Calu3 (cell line): ENCODE results near the gene ATP5IF1. TPM values are rescaled to one million over a fixed set of nuclear protein-coding genes. Genes with fewer than 3 reads are reported as not detected.

ENCODE experiments used
- BruUV-seq: library from RNA; stranded (reverse); fragments of 400-500 nt; replicated peaks from 2 replicates; lab custom pipeline; 2021; lab: Mats Ljungman, UMichigan
- CTCF ChIA-PET: fragments of 300-600 bp; sonication (Branson Sonifier 250); formaldehyde crosslinking; loops from one replicate; lab custom pipeline; 2022; ENCODE audit warnings: antibody characterized with exemption; lab: Charles Lee
- DNase-seq: peaks from one replicate; pipeline ENCODE4 v3.0.0; 2022
- H3K27ac Mint-ChIP-seq: one replicate; pipeline ENCODE4 v1.8.0; 2022; ENCODE audit warnings: mixed read lengths; ENCODE audit not compliant: unreplicated experiment
- H3K27me3 Mint-ChIP-seq: one replicate; pipeline ENCODE4 v1.8.0; 2022; ENCODE audit warnings: mixed read lengths; ENCODE audit not compliant: unreplicated experiment
- H3K36me3 Mint-ChIP-seq: one replicate; pipeline ENCODE4 v1.8.0; 2022; ENCODE audit warnings: mild to moderate bottlenecking, moderate library complexity, mixed read lengths; ENCODE audit not compliant: insufficient read depth, unreplicated experiment
- H3K4me1 Mint-ChIP-seq: one replicate; pipeline ENCODE4 v1.8.0; 2022; ENCODE audit warnings: mild to moderate bottlenecking, low read depth, mixed read lengths; ENCODE audit not compliant: unreplicated experiment
- H3K4me3 Mint-ChIP-seq: one replicate; pipeline ENCODE4 v1.8.0; 2022; ENCODE audit warnings: mild to moderate bottlenecking, low read depth, moderate library complexity, mixed read lengths; ENCODE audit not compliant: unreplicated experiment
- H3K9me3 Mint-ChIP-seq: one replicate; pipeline ENCODE4 v1.8.0; 2022; ENCODE audit warnings: low read depth, mixed read lengths; ENCODE audit not compliant: unreplicated experiment
- intact Hi-C: fragments of 100-400 bp; cut with micrococcal nuclease; formaldehyde crosslinking; loops from one replicate; pipeline ENCODE4 v1.10.0; 2022; ENCODE audit not compliant: unreplicated experiment
- total RNA-seq: library from RNA; stranded (reverse); gene quantifications from 2 replicates; pipeline ENCODE4 v1.2.3, GENCODE V29; 2022
- TF ChIP-seq, protein P1 (sequence below): fragments of 200-600 bp; IDR thresholded peaks from one replicate; pipeline ENCODE4 v1.8.0; 2022; ENCODE audit warnings: antibody characterized with exemption; ENCODE audit not compliant: unreplicated experiment

Gene ATP5IF1
- total RNA-seq, 1 experiment from 2014 or later: 112 TPM

- intact Hi-C loops: no loop called here
- Mint-ChIP-seq H3K9me3 (no peaks in the 10 kb centered on the region), H3K36me3 (peaks cover 46% of the 10 kb centered on the region), H3K4me1 (peaks cover 10% of the 10 kb centered on the region), H3K27me3 (no peaks in the 10 kb centered on the region), H3K27ac (no peak overlapping the region), H3K4me3 (no peak overlapping the region)
- CTCF ChIA-PET: no interaction called here
- BruUV-seq: no TSS peak
- TF ChIP-seq, protein P1, sequence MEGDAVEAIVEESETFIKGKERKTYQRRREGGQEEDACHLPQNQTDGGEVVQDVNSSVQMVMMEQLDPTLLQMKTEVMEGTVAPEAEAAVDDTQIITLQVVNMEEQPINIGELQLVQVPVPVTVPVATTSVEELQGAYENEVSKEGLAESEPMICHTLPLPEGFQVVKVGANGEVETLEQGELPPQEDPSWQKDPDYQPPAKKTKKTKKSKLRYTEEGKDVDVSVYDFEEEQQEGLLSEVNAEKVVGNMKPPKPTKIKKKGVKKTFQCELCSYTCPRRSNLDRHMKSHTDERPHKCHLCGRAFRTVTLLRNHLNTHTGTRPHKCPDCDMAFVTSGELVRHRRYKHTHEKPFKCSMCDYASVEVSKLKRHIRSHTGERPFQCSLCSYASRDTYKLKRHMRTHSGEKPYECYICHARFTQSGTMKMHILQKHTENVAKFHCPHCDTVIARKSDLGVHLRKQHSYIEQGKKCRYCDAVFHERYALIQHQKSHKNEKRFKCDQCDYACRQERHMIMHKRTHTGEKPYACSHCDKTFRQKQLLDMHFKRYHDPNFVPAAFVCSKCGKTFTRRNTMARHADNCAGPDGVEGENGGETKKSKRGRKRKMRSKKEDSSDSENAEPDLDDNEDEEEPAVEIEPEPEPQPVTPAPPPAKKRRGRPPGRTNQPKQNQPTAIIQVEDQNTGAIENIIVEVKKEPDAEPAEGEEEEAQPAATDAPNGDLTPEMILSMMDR: no peak
- DNase-seq: no peak
Observed at GRCh38 chr1:28269529-28269928, 33.6 kb downstream of the ATP5IF1 start.

DNA sequence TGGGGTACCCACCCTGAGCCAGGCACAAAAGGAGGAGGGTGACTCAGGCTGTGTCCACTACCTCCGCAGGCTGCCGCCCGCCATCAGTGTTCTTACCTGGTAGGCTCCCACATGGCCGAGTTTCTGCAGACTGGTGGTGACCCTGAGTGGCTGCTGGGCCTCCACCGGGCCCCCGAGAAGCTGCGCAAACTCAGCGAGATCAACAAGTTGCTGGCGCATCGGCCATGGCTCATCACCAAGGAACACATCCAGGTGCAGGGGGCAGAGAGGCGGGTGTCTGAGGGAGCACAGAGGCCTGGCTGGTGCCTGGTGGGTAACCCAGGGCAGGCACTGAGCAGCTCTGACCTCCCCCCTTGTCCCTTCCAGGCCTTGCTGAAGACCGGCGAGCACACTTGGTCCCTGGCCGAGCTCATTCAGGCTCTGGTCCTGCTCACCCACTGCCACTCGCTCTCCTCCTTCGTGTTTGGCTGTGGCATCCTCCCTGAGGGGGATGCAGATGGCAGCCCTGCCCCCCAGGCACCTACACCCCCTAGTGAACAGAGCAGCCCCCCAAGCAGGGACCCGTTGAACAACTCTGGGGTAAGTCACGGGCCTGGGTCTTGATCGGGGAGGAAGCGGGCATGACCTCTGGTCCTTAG, 36.4 kb downstream of the ATP5IF1 start:
- no TSS peak for BruUV-seq
- CTCF ChIA-PET: no interaction called here
- Mint-ChIP-seq H3K9me3 (no peaks in the 10 kb centered on the region), H3K27ac (no peak overlapping the region), H3K4me3 (no peak overlapping the region), H3K36me3 (peaks cover 53% of the 10 kb centered on the region), H3K27me3 (no peaks in the 10 kb centered on the region), H3K4me1 (no peaks in the 10 kb centered on the region)
- intact Hi-C loops: no loop called here
- TF ChIP-seq, protein P1: no peak
- DNase-seq: no peak

DNA sequence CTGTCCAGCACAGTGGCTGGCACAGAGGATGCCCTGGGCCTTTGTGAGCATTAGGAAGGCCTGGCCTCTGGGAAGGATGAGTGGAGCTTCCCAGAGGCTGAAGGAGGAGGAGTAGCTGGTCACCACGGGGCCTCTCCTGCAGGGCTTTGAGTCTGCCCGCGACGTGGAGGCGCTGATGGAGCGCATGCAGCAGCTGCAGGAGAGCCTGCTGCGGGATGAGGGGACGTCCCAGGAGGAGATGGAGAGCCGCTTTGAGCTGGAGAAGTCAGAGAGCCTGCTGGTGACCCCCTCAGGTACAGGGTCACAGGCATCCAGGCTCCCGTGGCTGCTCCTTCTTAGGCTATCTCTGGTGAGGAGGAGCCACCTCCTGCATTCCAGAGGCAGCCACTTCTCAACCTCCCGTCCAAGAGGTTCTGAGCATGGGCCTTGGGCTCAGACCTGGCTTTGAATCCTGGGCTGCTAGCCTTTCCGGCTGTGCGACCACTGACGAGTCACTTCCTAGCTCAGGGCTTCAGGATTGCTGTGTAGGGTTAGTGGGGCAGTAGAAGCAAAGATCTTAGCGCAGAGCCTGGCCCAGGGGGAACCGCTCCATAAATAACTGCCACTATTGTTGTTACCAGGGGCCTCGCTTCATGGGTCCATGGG, 37.4 kb downstream of the ATP5IF1 start:
- no peak for DNase-seq
- H3K36me3 Mint-ChIP-seq: peaks cover 62% of the 10 kb centered on the region
- no peak overlapping the region for H3K4me3 Mint-ChIP-seq
- TF ChIP-seq, protein P1: no peak
- H3K9me3 Mint-ChIP-seq: no peaks in the 10 kb centered on the region
- no peak overlapping the region for H3K27ac Mint-ChIP-seq
- CTCF ChIA-PET: interaction anchor here (0.8 kb wide), 1 partner anchor 95 kb away, joined by 3 read pairs; no protein-coding TSS in a partner anchor
- H3K4me1 Mint-ChIP-seq: no peaks in the 10 kb centered on the region
- no TSS peak for BruUV-seq
- no peaks in the 10 kb centered on the region for H3K27me3 Mint-ChIP-seq
- intact Hi-C loops: no loop called here

DNA sequence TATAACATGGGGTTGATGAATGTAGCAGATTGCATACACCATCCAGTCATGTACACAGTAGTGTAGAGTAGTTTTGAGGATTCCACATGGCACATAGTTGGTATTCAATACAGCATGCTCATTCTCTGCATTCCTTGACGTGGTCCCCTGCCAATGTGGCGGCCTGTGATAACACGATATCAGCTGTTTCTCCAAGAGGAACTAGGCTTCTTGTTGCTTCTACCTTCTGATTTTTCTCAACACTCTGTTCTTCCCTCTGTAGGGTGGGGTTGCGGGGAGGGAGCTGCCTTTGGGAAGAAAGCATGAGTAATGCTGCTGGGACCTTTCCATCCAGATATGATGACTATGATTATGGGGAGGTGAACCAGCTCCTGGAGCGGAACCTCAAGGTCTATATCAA, 42.8 kb downstream of the ATP5IF1 start:
- TF ChIP-seq, protein P1: no peak

More for the DNA sequence above, 42.8 kb downstream of the ATP5IF1 start:
- Mint-ChIP-seq H3K9me3 (no peaks in the 10 kb centered on the region), H3K4me1 (no peaks in the 10 kb centered on the region), H3K36me3 (peaks cover 64% of the 10 kb centered on the region), H3K27ac (no peak overlapping the region), H3K4me3 (no peak overlapping the region), H3K27me3 (no peaks in the 10 kb centered on the region)
- CTCF ChIA-PET: no interaction called here
- BruUV-seq: no TSS peak
- intact Hi-C loops: no loop called here
- DNase-seq: no peak
